HL-60 (cell line): ENCODE data around the gene MRPL2.

ENCODE experiments used
- POLR2AphosphoS5 ChIP-seq: IDR thresholded peaks from 2 replicates; pipeline ENCODE4 v1.6.1; 2012; ENCODE audit warnings: low read depth
- TF ChIP-seq, protein P1 (sequence below): IDR thresholded peaks from one replicate; pipeline ENCODE4 v1.5.1; 2011; ENCODE audit warnings: low read length, control low read depth, inconsistent platforms; ENCODE audit not compliant: insufficient read depth

DNA sequence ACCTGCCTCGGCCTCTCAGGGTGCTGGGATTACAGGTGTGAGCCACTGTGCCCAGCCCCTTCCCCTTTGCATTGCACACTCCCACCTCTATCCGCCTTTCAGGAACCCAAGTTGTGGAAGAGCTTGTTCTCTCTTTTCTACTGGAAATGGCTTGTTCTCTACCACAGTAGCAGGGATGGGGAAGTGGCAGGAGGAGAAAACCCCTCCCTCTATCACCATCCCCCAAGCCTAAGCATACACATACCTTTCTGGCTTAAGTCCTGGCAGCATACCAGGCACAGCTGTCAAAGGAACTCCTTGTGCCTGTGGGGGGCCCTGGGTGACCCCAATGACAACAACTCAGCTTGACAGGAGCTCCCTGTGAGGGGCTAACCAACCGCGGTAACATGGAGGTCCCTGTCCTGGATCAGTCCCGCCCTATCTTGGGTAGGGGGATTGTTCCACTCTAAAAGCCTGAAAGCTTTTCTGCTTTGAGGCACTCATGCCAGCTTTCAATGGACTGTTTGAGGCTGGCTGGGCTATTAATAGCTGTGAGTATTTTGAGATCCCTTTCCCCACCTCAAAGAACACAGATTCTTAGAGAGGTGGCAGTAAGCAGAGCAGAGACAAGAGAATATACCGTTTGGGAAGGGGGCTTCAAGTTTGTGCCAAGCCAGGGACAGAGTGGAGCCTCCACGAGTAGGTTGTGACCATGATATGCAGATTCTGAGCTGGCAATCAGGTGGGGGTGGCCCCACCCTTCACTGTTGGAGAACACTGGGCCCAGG, 42.9 kb downstream of the MRPL2 start:
- TF ChIP-seq POLR2AphosphoS5 = no peak
- TF ChIP-seq, protein P1, sequence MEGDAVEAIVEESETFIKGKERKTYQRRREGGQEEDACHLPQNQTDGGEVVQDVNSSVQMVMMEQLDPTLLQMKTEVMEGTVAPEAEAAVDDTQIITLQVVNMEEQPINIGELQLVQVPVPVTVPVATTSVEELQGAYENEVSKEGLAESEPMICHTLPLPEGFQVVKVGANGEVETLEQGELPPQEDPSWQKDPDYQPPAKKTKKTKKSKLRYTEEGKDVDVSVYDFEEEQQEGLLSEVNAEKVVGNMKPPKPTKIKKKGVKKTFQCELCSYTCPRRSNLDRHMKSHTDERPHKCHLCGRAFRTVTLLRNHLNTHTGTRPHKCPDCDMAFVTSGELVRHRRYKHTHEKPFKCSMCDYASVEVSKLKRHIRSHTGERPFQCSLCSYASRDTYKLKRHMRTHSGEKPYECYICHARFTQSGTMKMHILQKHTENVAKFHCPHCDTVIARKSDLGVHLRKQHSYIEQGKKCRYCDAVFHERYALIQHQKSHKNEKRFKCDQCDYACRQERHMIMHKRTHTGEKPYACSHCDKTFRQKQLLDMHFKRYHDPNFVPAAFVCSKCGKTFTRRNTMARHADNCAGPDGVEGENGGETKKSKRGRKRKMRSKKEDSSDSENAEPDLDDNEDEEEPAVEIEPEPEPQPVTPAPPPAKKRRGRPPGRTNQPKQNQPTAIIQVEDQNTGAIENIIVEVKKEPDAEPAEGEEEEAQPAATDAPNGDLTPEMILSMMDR = no peak
